GM12878 (cell line): ENCODE data around the gene ASCC3. TPM values are rescaled to one million over a fixed set of nuclear protein-coding genes. Genes with fewer than 3 reads are reported as not detected.

Experiments used
- ATAC-seq: fragments of 200-7000 bp; cut with Tn5 transposase; 3 replicates; pipeline ENCODE4 v1.9.1; 2020; ENCODE audit warnings: mild to moderate bottlenecking, moderate library complexity
- BruUV-seq: library from RNA; stranded (reverse); fragments of 400-500 nt; replicated peaks from 2 replicates; lab custom pipeline; 2021; lab: Mats Ljungman, UMichigan
- CTCF ChIA-PET: fragments of 300-600 bp; sonication (Branson Sonifier 250); formaldehyde crosslinking; extraction: SDS; loops from one replicate; lab custom pipeline; 2021; ENCODE audit warnings: inconsistent platforms; lab: Yijun Ruan, JAX
- POLR2A ChIA-PET: fragments of 350-600 bp; formaldehyde crosslinking; extraction: SDS; loops from one replicate; lab custom pipeline; 2021; ENCODE audit warnings: inconsistent platforms; lab: Charles Lee
- RAD21 ChIA-PET: fragments of 300-600 bp; sonication (Branson Sonifier 250); formaldehyde crosslinking; loops from one replicate; lab custom pipeline; 2023; ENCODE audit warnings: antibody characterized with exemption; ENCODE audit not compliant: unreplicated experiment; lab: Charles Lee
- SMC1A ChIA-PET: fragments of 300-600 bp; sonication (Branson Sonifier 250); formaldehyde crosslinking; loops from one replicate; lab custom pipeline; 2023; ENCODE audit not compliant: unreplicated experiment, uncharacterized antibody; lab: Charles Lee
- DNase-seq: peaks from one replicate; pipeline ENCODE4 v3.0.0-alpha.2; 2011; ENCODE audit warnings: low read depth, low spot score
- FAIRE-seq: peaks from 3 replicates; lab custom pipeline; 2011; peaks lifted over from hg19 to GRCh38; lab: Jason Lieb, UNC
- H2AFZ ChIP-seq: 2 replicates; pipeline ENCODE4 v1.6.0; 2011; ENCODE audit warnings: low read depth, low read length, control low read depth; ENCODE audit not compliant: control insufficient read depth
- H3K27ac ChIP-seq: 2 replicates; pipeline ENCODE4 v1.5.1; 2011; ENCODE audit warnings: control low read depth; ENCODE audit not compliant: control insufficient read depth, insufficient read depth
- H3K27me3 ChIP-seq, 2 experiments: replicated peaks in 1 of 2; 2 replicates each; pipeline versions ENCODE4 v1.6.0 to v1.6.1; 2011; ENCODE audit warnings: low read length in 1 of 2; ENCODE audit not compliant: control insufficient read depth in 2 of 2, insufficient read depth in 2 of 2
- H3K36me3 ChIP-seq, 2 experiments: 2 replicates each; pipeline ENCODE4 v1.5.1; 2011; ENCODE audit warnings: low read length in 1 of 2; ENCODE audit not compliant: control insufficient read depth in 2 of 2, insufficient read depth in 2 of 2
- H3K4me1 ChIP-seq: 2 replicates; pipeline ENCODE4 v1.6.1; 2011; ENCODE audit warnings: mild to moderate bottlenecking, low read length, moderate library complexity, mixed read lengths; ENCODE audit not compliant: control insufficient read depth, insufficient read depth
- H3K4me2 ChIP-seq: 2 replicates; pipeline ENCODE4 v1.6.0; 2011; ENCODE audit warnings: control low read depth; ENCODE audit not compliant: control insufficient read depth, insufficient read depth
- H3K4me3 ChIP-seq: fragments of 200-600 bp; sonication (generic); 2 replicates; pipeline ENCODE4 v1.5.1; 2016
- H3K79me2 ChIP-seq: 2 replicates; pipeline ENCODE4 v1.6.0; 2011; ENCODE audit warnings: low read length; ENCODE audit not compliant: control insufficient read depth, insufficient read depth
- H3K9ac ChIP-seq: 2 replicates; pipeline ENCODE4 v1.8.0; 2011; ENCODE audit warnings: low read length, control low read depth, mixed read lengths; ENCODE audit not compliant: control insufficient read depth, insufficient read depth
- H3K9me3 ChIP-seq: replicated peaks from 3 replicates; pipeline ENCODE4 v1.5.1; 2011; ENCODE audit warnings: mild to moderate bottlenecking, low read length; ENCODE audit not compliant: control insufficient read depth, insufficient read depth
- H4K20me1 ChIP-seq: 2 replicates; pipeline ENCODE4 v1.6.0; 2011; ENCODE audit not compliant: control insufficient read depth, insufficient read depth
- DPF2 ChIP-seq: fragments of 450-650 bp; IDR thresholded peaks from 2 replicates; pipeline ENCODE4 v1.6.1; 2017; ENCODE audit warnings: mild to moderate bottlenecking
- GABPA ChIP-seq: IDR thresholded peaks from 2 replicates; pipeline ENCODE4 v1.6.1; 2014; ENCODE audit warnings: antibody characterized with exemption, low read depth, mild to moderate bottlenecking, inconsistent platforms
- MXI1 ChIP-seq: fragments of 150-350 bp; IDR thresholded peaks from 2 replicates; pipeline ENCODE4 v1.6.1; 2011; ENCODE audit warnings: low read depth, mild to moderate bottlenecking, inconsistent platforms, low read length, improper control_type of control experiment
- PKNOX1 ChIP-seq: fragments of 450-650 bp; IDR thresholded peaks from 2 replicates; pipeline ENCODE4 v1.6.1; 2016; ENCODE audit warnings: mild to moderate bottlenecking
- TCF12 ChIP-seq: IDR thresholded peaks from 2 replicates; pipeline ENCODE4 v1.6.1; 2011; ENCODE audit warnings: low read depth, mild to moderate bottlenecking, low read length
- WGBS: methylation state at CpG from one replicate; pipeline ENCODE4 v1.1.6; 2016; ENCODE audit warnings: low lambda C conversion rate; ENCODE audit not compliant: insufficient replicate concordance, insufficient coverage; ENCODE audit errors: missing lambda C conversion rate; 5-methylcytosine and 5-hydroxymethylcytosine counted together
- in situ Hi-C: fragments of 300-500 bp; cut with MboI; formaldehyde crosslinking; loops from 9 replicates; pipeline ENCODE4 v1.14.3; 2018; ENCODE audit warnings: mixed read lengths
- intact Hi-C: fragments of 100-400 bp; cut with micrococcal nuclease; formaldehyde crosslinking; loops from one replicate; pipeline ENCODE4 v1.14.2; 2022; ENCODE audit not compliant: unreplicated experiment
- polyA plus RNA-seq, 11 experiments: library from polyadenylated mRNA; depleted of rRNA in 4 of 11; unstranded in 6 of 11; stranded (reverse) in 5 of 11; fragments of >200 nt; fragmentation: Nextera tagmentation in 4 of 11; fragmentation: Illumina TruSeq in 1 of 11; extraction: Ambion mirVana in 4 of 11; extraction: Trizol in 1 of 11; gene quantifications; 1 replicate in 1 of 11; 2 replicates in 10 of 11; pipeline versions ENCODE4 v1.2.1 to v1.2.3, GENCODE V29; 2011 to 2016; ENCODE audit warnings: inconsistent platforms in 2 of 11, missing spikeins in 2 of 11, low read depth in 1 of 11
- total RNA-seq, 4 experiments: library from RNA; depleted of rRNA in 3 of 4; stranded (reverse); fragments of >200 nt in 3 of 4; fragmentation: Illumina TruSeq in 1 of 4; extraction: Trizol in 1 of 4; gene quantifications; 2 replicates each; pipeline versions ENCODE4 v1.2.1 to v1.2.3, GENCODE V29; 2013 to 2021
- TF ChIP-seq, protein P1 (sequence below), 3 experiments: IDR thresholded peaks in 2 of 3; conservative IDR thresholded peaks in 1 of 3; 2 replicates each; pipeline ENCODE4 v1.5.1; 2011; ENCODE audit warnings: low read depth in 3 of 3, low read length in 3 of 3, mild to moderate bottlenecking in 3 of 3, control low read depth in 2 of 3, moderate library complexity in 2 of 3, inconsistent platforms in 1 of 3, mixed read lengths in 1 of 3; ENCODE audit not compliant: control insufficient read depth in 2 of 3, insufficient read depth in 1 of 3; ENCODE audit errors: extremely low read depth in 1 of 3

Gene ASCC3
- total and polyA plus RNA-seq, 10 of the 15 experiments (the other 5 are each of a cell fraction or from before 2014, with no cell fraction given): 19.9 to 76.2 (median 55.9) TPM

GRCh38 chr6:100618351-100618671 lies 262.8 kb downstream of the ASCC3 start:
- ChIA-PET POLR2A (no interaction called here), RAD21 (no interaction called here), CTCF (no interaction called here), SMC1A (interaction anchor here (0.9 to 1.0 kb wide), 2 partner anchors 10 to 42 kb away, joined by 3 read pairs; no protein-coding TSS in a partner anchor)
- no peak overlapping the region for H3K4me2 ChIP-seq
- intact Hi-C loops: no loop called here
- DNase-seq (no peak), FAIRE-seq (no peak), ATAC-seq (no peak)
- no peak overlapping the region for H3K9ac ChIP-seq
- no peak overlapping the region for H2AFZ ChIP-seq
- in situ Hi-C loops: no loop called here
- 0 out of 2 replicates have a peak, but pooled peaks cover 2% of the 10 kb centered on the region for H3K4me1 ChIP-seq
- H3K9me3 ChIP-seq: peaks cover 3% of the 10 kb centered on the region; the same call in 2 of the 3 replicates
- TF ChIP-seq DPF2 (no peak), PKNOX1 (no peak), GABPA (no peak), MXI1 (no peak), TCF12 (no peak)
- TF ChIP-seq, protein P1, sequence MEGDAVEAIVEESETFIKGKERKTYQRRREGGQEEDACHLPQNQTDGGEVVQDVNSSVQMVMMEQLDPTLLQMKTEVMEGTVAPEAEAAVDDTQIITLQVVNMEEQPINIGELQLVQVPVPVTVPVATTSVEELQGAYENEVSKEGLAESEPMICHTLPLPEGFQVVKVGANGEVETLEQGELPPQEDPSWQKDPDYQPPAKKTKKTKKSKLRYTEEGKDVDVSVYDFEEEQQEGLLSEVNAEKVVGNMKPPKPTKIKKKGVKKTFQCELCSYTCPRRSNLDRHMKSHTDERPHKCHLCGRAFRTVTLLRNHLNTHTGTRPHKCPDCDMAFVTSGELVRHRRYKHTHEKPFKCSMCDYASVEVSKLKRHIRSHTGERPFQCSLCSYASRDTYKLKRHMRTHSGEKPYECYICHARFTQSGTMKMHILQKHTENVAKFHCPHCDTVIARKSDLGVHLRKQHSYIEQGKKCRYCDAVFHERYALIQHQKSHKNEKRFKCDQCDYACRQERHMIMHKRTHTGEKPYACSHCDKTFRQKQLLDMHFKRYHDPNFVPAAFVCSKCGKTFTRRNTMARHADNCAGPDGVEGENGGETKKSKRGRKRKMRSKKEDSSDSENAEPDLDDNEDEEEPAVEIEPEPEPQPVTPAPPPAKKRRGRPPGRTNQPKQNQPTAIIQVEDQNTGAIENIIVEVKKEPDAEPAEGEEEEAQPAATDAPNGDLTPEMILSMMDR (IDR thresholded peaks at IDR 0.05 in 2 of 3, conservative IDR thresholded peaks at IDR 0.05 in 1 of 3; ENCODE audit: control insufficient read depth in 2 of 3, extremely low read depth in 1 of 3, insufficient read depth in 1 of 3, low read depth in 3 of 3, low read length in 3 of 3): no peak
- H3K4me3 ChIP-seq: no peak overlapping the region
- no peaks in the 10 kb centered on the region for H3K27me3 ChIP-seq
- no peaks in the 10 kb centered on the region for H3K79me2 ChIP-seq
- no peak overlapping the region for H3K27ac ChIP-seq
- H4K20me1 ChIP-seq: no peaks in the 10 kb centered on the region
- 84% methylated on average over 4 of the region's 4 CpGs for WGBS
- no TSS peak for BruUV-seq
- H3K36me3 ChIP-seq: peaks cover 0 to 10% of the 10 kb centered on the region in 2 experiments; a peak in 2 of 4 replicates
